ENCODE measurements around the gene TNFRSF18.

DNA sequence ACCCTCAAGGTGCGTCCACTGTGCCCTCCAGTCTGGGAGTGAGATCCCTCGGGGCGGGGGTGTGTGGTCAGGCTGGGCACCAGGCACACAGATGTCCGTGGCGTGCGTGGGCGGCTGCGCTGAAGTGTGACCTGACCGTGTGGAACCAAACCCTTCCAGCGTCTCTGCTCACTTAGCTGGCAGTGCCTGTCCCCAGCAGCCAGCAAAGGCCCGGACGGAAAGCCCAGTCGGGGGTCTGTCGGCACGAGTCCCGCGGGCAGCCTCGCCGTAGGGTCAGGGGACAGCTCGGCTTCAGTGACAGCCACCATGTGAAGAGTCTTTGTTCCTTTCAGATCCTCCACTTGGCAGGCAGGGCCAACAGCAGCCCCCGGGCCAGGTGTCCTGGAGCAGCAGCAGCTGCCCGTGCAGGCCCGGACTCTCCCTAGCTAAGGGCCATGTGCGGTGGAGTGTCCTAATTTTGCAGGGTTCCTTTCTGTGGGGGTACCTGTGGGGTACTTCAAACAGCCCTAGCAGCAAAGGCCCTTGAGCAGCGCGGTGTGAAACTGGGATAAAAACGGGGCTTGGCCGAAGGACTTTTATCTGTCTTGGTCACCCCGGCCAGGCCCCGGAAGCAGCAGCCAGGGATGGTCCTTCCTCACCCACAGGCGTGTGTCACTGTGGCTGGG lies 21.2 kb downstream of the TNFRSF18 start:
- TF ChIP-seq, protein P1, sequence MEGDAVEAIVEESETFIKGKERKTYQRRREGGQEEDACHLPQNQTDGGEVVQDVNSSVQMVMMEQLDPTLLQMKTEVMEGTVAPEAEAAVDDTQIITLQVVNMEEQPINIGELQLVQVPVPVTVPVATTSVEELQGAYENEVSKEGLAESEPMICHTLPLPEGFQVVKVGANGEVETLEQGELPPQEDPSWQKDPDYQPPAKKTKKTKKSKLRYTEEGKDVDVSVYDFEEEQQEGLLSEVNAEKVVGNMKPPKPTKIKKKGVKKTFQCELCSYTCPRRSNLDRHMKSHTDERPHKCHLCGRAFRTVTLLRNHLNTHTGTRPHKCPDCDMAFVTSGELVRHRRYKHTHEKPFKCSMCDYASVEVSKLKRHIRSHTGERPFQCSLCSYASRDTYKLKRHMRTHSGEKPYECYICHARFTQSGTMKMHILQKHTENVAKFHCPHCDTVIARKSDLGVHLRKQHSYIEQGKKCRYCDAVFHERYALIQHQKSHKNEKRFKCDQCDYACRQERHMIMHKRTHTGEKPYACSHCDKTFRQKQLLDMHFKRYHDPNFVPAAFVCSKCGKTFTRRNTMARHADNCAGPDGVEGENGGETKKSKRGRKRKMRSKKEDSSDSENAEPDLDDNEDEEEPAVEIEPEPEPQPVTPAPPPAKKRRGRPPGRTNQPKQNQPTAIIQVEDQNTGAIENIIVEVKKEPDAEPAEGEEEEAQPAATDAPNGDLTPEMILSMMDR (IDR thresholded peaks at IDR 0.05), result no peak
- TF ChIP-seq POLR2A (IDR thresholded peaks at IDR 0.05), result no peak
